ENCODE data around the gene PTDSS2.

Gene PTDSS2

GRCh38 chr11:534396-535209 is 84.5 kb downstream of the PTDSS2 start:
- TF ChIP-seq CTCF (IDR thresholded peaks at IDR 0.05; ENCODE audit: insufficient read depth, low read length, missing control alignments): no peak
- CTCF ChIA-PET: interaction anchor here (1.2 to 5.9 kb wide), 3 partner anchors 16 to 192 kb away, joined by 3 to 45 read pairs (median 4); no protein-coding TSS in a partner anchor

GRCh38 chr11:535210-535518 is 85.1 kb downstream of the PTDSS2 start:
- peak; percentile 16 for TF ChIP-seq CTCF (IDR thresholded peaks at IDR 0.05; ENCODE audit: insufficient read depth, low read length, missing control alignments)
- ChIA-PET POLR2A (interaction anchor here (1.0 kb wide), 1 partner anchor 40 kb away, joined by 4 read pairs; no protein-coding TSS in a partner anchor), CTCF (interaction anchor here (5.9 kb wide), 1 partner anchor 17 kb away, joined by 45 read pairs; no protein-coding TSS in a partner anchor)
- H3K4me3 ChIP-seq (ENCODE audit: low read depth, low read length): peak overlapping the region; percentile 73
- no peak for DNase-seq (ENCODE audit: low read depth, low spot score)

More at GRCh38 chr11:534396-535209, 84.5 kb downstream of the PTDSS2 start:
- POLR2A ChIA-PET: no interaction called here
- no peak for DNase-seq (ENCODE audit: low read depth, low spot score)
- H3K4me3 ChIP-seq (ENCODE audit: low read depth, low read length): peak overlapping the region; percentile 73

GRCh38 chr11:535519-536454 is 85.7 kb downstream of the PTDSS2 start, which contains the start of gene HRAS:
HRAS (minus strand) TSS chr11:535576.
- TF ChIP-seq CTCF (IDR thresholded peaks at IDR 0.05; ENCODE audit: insufficient read depth, low read length, missing control alignments): no peak
- CTCF ChIA-PET: interaction anchor here (0.7 to 5.9 kb wide), 5 partner anchors 16 to 192 kb away, joined by 3 to 45 read pairs (median 5); no protein-coding TSS in a partner anchor

GRCh38 chr11:536841-537621 is 87.0 kb downstream of the PTDSS2 start, which contains the start of gene LRRC56:
LRRC56 (plus strand) TSS chr11:537527; CDS start chr11:540685, 3,158 bp downstream.
- no peak for DNase-seq (ENCODE audit: low read depth, low spot score)
- CTCF ChIA-PET: interaction anchor here (1.2 to 5.9 kb wide), 4 partner anchors 15 to 186 kb away, joined by 3 to 45 read pairs (median 11); no protein-coding TSS in a partner anchor
- H3K4me3 ChIP-seq (ENCODE audit: low read depth, low read length): peak within 1 kb of the TSS; percentile 64
- no peak for TF ChIP-seq CTCF (IDR thresholded peaks at IDR 0.05; ENCODE audit: insufficient read depth, low read length, missing control alignments)
- POLR2A ChIA-PET: interaction anchor here (1.1 to 1.6 kb wide), 3 partner anchors 26 to 33 kb away, joined by 3 to 5 read pairs (median 4); no protein-coding TSS in a partner anchor

More at GRCh38 chr11:535519-536454, 85.7 kb downstream of the PTDSS2 start, which contains the start of gene HRAS:
- no peak for DNase-seq (ENCODE audit: low read depth, low spot score)
- peak within 1 kb of the TSS; percentile 73 for H3K4me3 ChIP-seq (ENCODE audit: low read depth, low read length)
- POLR2A ChIA-PET: interaction anchor here (1.0 to 1.6 kb wide), 4 partner anchors 27 to 40 kb away, joined by 3 to 5 read pairs (median 4); no protein-coding TSS in a partner anchor

GRCh38 chr11:537622-538430 is 87.7 kb downstream of the PTDSS2 start:
- H3K4me3 ChIP-seq (ENCODE audit: low read depth, low read length): peak overlapping the region; percentile 49
- POLR2A ChIA-PET: no interaction called here
- no peak for DNase-seq (ENCODE audit: low read depth, low spot score)
- no peak for TF ChIP-seq CTCF (IDR thresholded peaks at IDR 0.05; ENCODE audit: insufficient read depth, low read length, missing control alignments)
- CTCF ChIA-PET: interaction anchor here (1.7 to 3.7 kb wide), 3 partner anchors 14 to 19 kb away, joined by 5 to 17 read pairs (median 6); no protein-coding TSS in a partner anchor

Data from AG04449 (cell line).